Epithelial cell of esophagus (primary cell): ENCODE data around the gene KRT85.
"Not testable (repeated sequence)": the region's sequence is repeated elsewhere in the genome, so short reads cannot be mapped to it uniquely, and the experiment has no call there.

ENCODE experiments used
- DNase-seq: peaks from one replicate; pipeline ENCODE4 v3.0.0; 2010; ENCODE audit warnings: low read depth
- H3K4me3 ChIP-seq: 2 replicates; pipeline ENCODE4 v1.5.1; 2011; ENCODE audit warnings: mild to moderate bottlenecking, low read length, control low read depth
- CTCF ChIP-seq: IDR thresholded peaks from 2 replicates; pipeline ENCODE4 v1.5.1; 2011; ENCODE audit warnings: low read depth, mild to moderate bottlenecking, low read length, control low read depth, inconsistent platforms; ENCODE audit not compliant: insufficient read depth; ENCODE audit errors: missing control alignments

Gene KRT85

DNA sequence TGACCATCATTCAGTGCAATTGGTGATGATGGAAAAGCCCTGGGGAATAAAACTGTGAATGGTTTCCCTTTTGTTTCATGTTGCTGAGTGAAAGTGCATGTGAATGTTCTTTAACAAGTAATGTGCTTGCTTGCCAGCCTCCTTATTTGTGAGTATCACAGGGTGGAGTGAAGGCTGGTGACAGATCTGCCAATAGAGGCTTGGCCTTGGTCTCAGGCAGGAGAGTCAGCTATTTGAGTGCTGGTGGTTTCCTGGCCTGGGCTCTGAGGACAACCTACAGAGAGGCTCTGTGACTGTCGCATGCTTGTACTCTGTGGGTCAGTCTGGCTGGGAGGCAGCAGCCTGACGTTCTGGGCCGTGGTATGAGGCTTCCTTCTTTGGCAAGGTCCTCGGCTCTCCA, 20.7 kb downstream of the KRT85 start:
- TF ChIP-seq CTCF, result no peak
- H3K4me3 ChIP-seq, result no peak overlapping the region
- DNase-seq, result peak; percentile 34

- DNase-seq, H3K4me3 ChIP-seq: not testable (repeated sequence)
These were observed 22.2 kb downstream of the KRT85 start for GRCh38 chr12:52345041-52345440.

GRCh38 chr12:52344111-52344510, 23.2 kb downstream of the KRT85 start:
- no peak for DNase-seq
- H3K4me3 ChIP-seq, result no peak overlapping the region
- no peak for TF ChIP-seq CTCF

DNA sequence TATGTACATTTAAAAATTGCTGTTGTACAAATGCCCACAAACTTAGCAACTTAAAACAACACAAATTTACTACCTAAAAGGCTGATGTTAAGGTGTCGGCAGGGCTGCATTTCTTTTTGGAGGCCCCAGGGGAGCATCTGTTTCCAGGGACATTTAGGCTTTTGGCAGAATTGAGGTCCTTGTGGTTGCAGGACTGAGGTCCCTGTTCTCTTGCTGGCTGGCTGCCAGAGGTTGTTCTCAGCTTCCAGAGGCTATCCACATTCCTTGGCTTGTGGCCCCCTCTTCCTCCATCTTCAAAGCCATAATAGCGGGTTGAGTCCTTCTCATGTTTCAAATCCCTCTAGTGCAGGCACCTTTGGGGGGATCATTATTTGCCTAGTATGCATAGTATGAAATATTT, 23.7 kb downstream of the KRT85 start:
- DNase-seq, result no peak
- TF ChIP-seq CTCF, result no peak
- no peak overlapping the region for H3K4me3 ChIP-seq

GRCh38 chr12:52342781-52343490, 24.3 kb downstream of the KRT85 start:
- H3K4me3 ChIP-seq, result no peak overlapping the region
- no peak for TF ChIP-seq CTCF
- no peak for DNase-seq

DNA sequence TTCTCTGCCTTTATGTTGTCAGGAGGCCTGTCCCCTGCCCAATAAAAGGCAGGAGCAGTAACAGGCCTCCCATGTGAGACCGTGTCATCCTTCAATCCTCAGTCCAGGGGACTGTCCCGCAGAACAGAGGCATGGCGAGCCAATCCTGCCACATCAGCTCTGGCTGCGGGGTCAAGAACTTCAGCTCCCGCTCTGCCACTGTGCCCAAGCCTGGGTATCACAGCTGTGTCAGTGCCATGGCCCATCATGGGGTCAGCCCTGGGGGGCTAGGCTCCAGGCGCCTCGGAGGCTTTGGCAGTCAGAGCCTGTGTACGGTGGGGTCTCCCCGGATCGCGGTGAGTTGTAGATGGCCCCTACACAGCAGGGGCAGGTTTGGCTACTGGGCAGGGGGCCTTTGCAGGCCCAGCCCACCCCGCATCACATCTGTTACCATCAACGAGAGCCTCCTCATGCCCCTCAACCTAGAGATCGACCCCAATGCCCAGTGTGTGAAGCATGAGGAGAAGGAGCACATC, 26.2 kb downstream of the KRT85 start:
- DNase-seq, result no peak
- H3K4me3 ChIP-seq, result no peak overlapping the region
- no peak for TF ChIP-seq CTCF

- DNase-seq, result peak; percentile 81
- no peak overlapping the region for H3K4me3 ChIP-seq
- TF ChIP-seq CTCF, result no peak
These were observed 28.9 kb downstream of the KRT85 start for GRCh38 chr12:52338241-52338960.
